ENCODE measurements around the gene SLC1A7.

DNA sequence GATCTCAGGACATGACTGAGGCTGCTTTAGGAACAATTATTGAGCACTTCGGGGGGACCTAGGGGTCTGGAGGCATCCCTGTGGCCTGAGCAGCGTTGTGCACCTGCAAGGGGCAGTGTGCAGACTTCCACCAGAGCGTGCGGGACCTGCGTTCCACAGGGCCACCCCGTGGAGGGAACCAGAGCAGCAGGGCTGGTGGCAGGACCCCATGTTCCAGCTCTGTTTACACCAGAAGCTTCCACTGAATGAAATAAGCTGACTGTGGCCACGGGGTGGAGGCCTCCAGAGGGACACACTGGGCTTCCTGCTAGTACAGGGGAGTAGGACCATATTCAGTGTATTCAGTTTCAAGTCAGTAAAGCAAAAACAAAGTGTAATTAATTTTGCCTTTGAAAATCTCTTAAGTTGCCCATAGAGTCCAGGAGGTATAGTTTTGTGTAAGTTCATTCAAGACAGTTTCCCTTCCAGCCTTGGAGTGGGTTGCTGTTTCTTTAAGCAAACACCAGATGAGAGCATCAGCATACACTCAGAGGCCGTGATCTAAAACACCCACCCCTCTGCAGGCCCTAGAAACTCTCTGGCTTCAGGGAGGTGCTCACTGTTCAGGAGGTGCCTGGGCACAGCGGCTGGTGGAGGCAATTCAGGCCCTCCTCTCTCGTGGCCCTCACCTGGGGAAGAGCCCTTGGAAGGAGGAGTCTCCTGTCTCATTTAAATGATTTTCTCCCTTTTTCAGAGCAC lies 16.6 kb downstream of the SLC1A7 start:
- TF ChIP-seq, protein P1, sequence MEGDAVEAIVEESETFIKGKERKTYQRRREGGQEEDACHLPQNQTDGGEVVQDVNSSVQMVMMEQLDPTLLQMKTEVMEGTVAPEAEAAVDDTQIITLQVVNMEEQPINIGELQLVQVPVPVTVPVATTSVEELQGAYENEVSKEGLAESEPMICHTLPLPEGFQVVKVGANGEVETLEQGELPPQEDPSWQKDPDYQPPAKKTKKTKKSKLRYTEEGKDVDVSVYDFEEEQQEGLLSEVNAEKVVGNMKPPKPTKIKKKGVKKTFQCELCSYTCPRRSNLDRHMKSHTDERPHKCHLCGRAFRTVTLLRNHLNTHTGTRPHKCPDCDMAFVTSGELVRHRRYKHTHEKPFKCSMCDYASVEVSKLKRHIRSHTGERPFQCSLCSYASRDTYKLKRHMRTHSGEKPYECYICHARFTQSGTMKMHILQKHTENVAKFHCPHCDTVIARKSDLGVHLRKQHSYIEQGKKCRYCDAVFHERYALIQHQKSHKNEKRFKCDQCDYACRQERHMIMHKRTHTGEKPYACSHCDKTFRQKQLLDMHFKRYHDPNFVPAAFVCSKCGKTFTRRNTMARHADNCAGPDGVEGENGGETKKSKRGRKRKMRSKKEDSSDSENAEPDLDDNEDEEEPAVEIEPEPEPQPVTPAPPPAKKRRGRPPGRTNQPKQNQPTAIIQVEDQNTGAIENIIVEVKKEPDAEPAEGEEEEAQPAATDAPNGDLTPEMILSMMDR (IDR thresholded peaks at IDR 0.05; ENCODE audit: poor library complexity, severe bottlenecking) = no peak
- TF ChIP-seq MXI1 (conservative IDR thresholded peaks at IDR 0.05; ENCODE audit: poor library complexity, severe bottlenecking) (no peak), SMC3 (conservative IDR thresholded peaks at IDR 0.05; ENCODE audit: poor library complexity) (no peak), EZH2 (IDR thresholded peaks at IDR 0.05; ENCODE audit: borderline replicate concordance, insufficient read depth, low read length, poor library complexity, severe bottlenecking) (no peak), RAD21 (conservative IDR thresholded peaks at IDR 0.05) (no peak), EP300 (conservative IDR thresholded peaks at IDR 0.05; ENCODE audit: poor library complexity, severe bottlenecking) (no peak), POLR2AphosphoS5 (IDR thresholded peaks at IDR 0.05) (no peak), TAF1 (IDR thresholded peaks at IDR 0.05; ENCODE audit: low read depth) (no peak)
- TF ChIP-seq, protein P2, sequence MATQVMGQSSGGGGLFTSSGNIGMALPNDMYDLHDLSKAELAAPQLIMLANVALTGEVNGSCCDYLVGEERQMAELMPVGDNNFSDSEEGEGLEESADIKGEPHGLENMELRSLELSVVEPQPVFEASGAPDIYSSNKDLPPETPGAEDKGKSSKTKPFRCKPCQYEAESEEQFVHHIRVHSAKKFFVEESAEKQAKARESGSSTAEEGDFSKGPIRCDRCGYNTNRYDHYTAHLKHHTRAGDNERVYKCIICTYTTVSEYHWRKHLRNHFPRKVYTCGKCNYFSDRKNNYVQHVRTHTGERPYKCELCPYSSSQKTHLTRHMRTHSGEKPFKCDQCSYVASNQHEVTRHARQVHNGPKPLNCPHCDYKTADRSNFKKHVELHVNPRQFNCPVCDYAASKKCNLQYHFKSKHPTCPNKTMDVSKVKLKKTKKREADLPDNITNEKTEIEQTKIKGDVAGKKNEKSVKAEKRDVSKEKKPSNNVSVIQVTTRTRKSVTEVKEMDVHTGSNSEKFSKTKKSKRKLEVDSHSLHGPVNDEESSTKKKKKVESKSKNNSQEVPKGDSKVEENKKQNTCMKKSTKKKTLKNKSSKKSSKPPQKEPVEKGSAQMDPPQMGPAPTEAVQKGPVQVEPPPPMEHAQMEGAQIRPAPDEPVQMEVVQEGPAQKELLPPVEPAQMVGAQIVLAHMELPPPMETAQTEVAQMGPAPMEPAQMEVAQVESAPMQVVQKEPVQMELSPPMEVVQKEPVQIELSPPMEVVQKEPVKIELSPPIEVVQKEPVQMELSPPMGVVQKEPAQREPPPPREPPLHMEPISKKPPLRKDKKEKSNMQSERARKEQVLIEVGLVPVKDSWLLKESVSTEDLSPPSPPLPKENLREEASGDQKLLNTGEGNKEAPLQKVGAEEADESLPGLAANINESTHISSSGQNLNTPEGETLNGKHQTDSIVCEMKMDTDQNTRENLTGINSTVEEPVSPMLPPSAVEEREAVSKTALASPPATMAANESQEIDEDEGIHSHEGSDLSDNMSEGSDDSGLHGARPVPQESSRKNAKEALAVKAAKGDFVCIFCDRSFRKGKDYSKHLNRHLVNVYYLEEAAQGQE (IDR thresholded peaks at IDR 0.05; ENCODE audit: borderline replicate concordance) = no peak
